Ascending aorta (tissue), 2 donors: Measurements from ENCODE around the gene FCER2. TPM values are rescaled to one million over a fixed set of nuclear protein-coding genes. Genes with fewer than 3 reads are reported as not detected.

Source experiments
- DNase-seq, 2 donors: peaks; one replicate each; pipeline ENCODE4 v3.0.0-alpha.2; 2019; ENCODE audit warnings: low spot score in 2 of 2
- H3K27ac ChIP-seq, 2 donors: fragments of 200-600 bp; sonication (generic); one replicate each; pipeline ENCODE4 v1.5.1; 2016 to 2017; ENCODE audit warnings: mild to moderate bottlenecking in 1 of 2
- H3K27me3 ChIP-seq: fragments of 200-600 bp; sonication (generic); one replicate; pipeline ENCODE4 v1.5.1; 2017
- H3K36me3 ChIP-seq, 2 donors: fragments of 200-600 bp; sonication (generic); one replicate each; pipeline ENCODE4 v1.5.1; 2016
- H3K4me1 ChIP-seq, 2 donors: fragments of 200-600 bp; sonication (generic); one replicate each; pipeline ENCODE4 v1.5.1; 2016 to 2017; ENCODE audit warnings: mild to moderate bottlenecking in 1 of 2
- H3K4me3 ChIP-seq, 2 donors: fragments of 200-600 bp; sonication (generic); one replicate each; pipeline ENCODE4 v1.5.1; 2016 to 2017; ENCODE audit warnings: mild to moderate bottlenecking in 1 of 2
- H3K9me3 ChIP-seq, 2 donors: fragments of 200-600 bp; sonication (generic); one replicate each; pipeline ENCODE4 v1.5.1; 2016
- intact Hi-C: fragments of 100-400 bp; cut with DNase I; formaldehyde crosslinking; loops from one replicate; pipeline ENCODE4 v1.15.1; 2023
- total RNA-seq: library from RNA; depleted of rRNA; stranded (reverse); fragments of >200 nt; gene quantifications from one replicate; pipeline ENCODE4 v1.1.0, GENCODE V29; 2016
- TF ChIP-seq, protein P1 (sequence below), 3 experiments: fragments of 200-600 bp in 2 of 3; fragments of 450-650 bp in 1 of 3; sonication (generic) in 2 of 3; IDR thresholded peaks; one replicate each; pipeline ENCODE4 v1.5.1; 2016 to 2019; ENCODE audit warnings: antibody characterized with exemption in 3 of 3, mild to moderate bottlenecking in 1 of 3, moderate library complexity in 1 of 3

FCER2 gene
- total RNA-seq, 1 donor from 2014 or later = not detected

- Histone ChIP-seq H3K4me1 (no peaks in the 10 kb centered on the region), H3K4me3 (no peak overlapping the region), H3K9me3 (no peaks in the 10 kb centered on the region), H3K27me3 (no peaks in the 10 kb centered on the region), H3K27ac (no peak overlapping the region), H3K36me3 (no peaks in the 10 kb centered on the region)
- TF ChIP-seq, protein P1, sequence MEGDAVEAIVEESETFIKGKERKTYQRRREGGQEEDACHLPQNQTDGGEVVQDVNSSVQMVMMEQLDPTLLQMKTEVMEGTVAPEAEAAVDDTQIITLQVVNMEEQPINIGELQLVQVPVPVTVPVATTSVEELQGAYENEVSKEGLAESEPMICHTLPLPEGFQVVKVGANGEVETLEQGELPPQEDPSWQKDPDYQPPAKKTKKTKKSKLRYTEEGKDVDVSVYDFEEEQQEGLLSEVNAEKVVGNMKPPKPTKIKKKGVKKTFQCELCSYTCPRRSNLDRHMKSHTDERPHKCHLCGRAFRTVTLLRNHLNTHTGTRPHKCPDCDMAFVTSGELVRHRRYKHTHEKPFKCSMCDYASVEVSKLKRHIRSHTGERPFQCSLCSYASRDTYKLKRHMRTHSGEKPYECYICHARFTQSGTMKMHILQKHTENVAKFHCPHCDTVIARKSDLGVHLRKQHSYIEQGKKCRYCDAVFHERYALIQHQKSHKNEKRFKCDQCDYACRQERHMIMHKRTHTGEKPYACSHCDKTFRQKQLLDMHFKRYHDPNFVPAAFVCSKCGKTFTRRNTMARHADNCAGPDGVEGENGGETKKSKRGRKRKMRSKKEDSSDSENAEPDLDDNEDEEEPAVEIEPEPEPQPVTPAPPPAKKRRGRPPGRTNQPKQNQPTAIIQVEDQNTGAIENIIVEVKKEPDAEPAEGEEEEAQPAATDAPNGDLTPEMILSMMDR (IDR thresholded peaks at IDR 0.05) = no peak
- DNase-seq = no peak
- intact Hi-C loops = no loop called here
Observed at GRCh38 chr19:7731218-7731595, 29.3 kb upstream of the FCER2 start.

GRCh38 chr19:7730286-7731217, 28.6 kb upstream of the FCER2 start:
- Histone ChIP-seq H3K9me3 (no peaks in the 10 kb centered on the region), H3K4me3 (peak overlapping the region in 1 of 2 donors; percentile 4), H3K4me1 (no peaks in the 10 kb centered on the region), H3K36me3 (no peaks in the 10 kb centered on the region), H3K27ac (no peak overlapping the region), H3K27me3 (no peaks in the 10 kb centered on the region)
- no peak for DNase-seq
- intact Hi-C loops = no loop called here
- TF ChIP-seq, protein P1 (IDR thresholded peaks at IDR 0.05) = no peak

GRCh38 chr19:7729831-7730285, 27.9 kb upstream of the FCER2 start:
- Histone ChIP-seq H3K4me1 (no peaks in the 10 kb centered on the region), H3K9me3 (no peaks in the 10 kb centered on the region), H3K27ac (no peak overlapping the region), H3K27me3 (no peaks in the 10 kb centered on the region), H3K4me3 (peak overlapping the region in 1 of 2 donors; percentile 4), H3K36me3 (no peaks in the 10 kb centered on the region)
- intact Hi-C loops = no loop called here
- DNase-seq = no peak
- TF ChIP-seq, protein P1 (IDR thresholded peaks at IDR 0.05) = no peak

- TF ChIP-seq, protein P1 (IDR thresholded peaks at IDR 0.05) = no peak
- intact Hi-C loops = no loop called here
- H3K27me3 ChIP-seq = no peaks in the 10 kb centered on the region
Observed at GRCh38 chr19:7729211-7729610, 27.3 kb upstream of the FCER2 start.

DNA sequence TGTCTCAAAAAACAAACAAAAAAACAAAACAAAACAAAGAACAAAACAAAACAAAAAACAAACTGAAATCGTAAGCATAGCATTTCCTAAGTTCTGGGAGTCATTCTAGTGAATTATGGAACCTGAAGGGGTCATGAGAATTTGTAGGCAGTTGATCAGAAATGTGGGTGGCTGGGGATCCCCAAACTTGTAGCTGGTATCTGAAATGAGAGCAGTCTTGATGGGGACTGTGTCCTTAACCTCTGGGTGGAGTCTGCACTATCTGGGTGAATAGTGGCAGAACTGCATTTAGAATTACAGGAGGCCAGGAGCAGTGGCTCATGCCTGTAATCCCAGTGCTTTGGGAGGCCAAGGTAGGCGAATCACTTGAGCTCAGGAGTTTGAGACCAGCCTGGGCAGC, 23.9 kb upstream of the FCER2 start:
- H3K36me3 ChIP-seq = no peaks in the 10 kb centered on the region
- DNase-seq = no peak
- H3K27me3 ChIP-seq = no peaks in the 10 kb centered on the region
- H3K27ac ChIP-seq = no peak overlapping the region
- TF ChIP-seq, protein P1 (IDR thresholded peaks at IDR 0.05) = no peak
- no peak overlapping the region for H3K4me3 ChIP-seq
- no peaks in the 10 kb centered on the region for H3K4me1 ChIP-seq
- H3K9me3 ChIP-seq = no peaks in the 10 kb centered on the region
- intact Hi-C loops = no loop called here

More at GRCh38 chr19:7729211-7729610, 27.3 kb upstream of the FCER2 start:
- H3K27ac ChIP-seq = no peak overlapping the region
- H3K9me3 ChIP-seq = no peaks in the 10 kb centered on the region
- H3K4me3 ChIP-seq = no peak overlapping the region
- H3K36me3 ChIP-seq = no peaks in the 10 kb centered on the region
- DNase-seq = no peak
- no peaks in the 10 kb centered on the region for H3K4me1 ChIP-seq
